ENCODE data around the gene KIF17.

Gene KIF17

DNA sequence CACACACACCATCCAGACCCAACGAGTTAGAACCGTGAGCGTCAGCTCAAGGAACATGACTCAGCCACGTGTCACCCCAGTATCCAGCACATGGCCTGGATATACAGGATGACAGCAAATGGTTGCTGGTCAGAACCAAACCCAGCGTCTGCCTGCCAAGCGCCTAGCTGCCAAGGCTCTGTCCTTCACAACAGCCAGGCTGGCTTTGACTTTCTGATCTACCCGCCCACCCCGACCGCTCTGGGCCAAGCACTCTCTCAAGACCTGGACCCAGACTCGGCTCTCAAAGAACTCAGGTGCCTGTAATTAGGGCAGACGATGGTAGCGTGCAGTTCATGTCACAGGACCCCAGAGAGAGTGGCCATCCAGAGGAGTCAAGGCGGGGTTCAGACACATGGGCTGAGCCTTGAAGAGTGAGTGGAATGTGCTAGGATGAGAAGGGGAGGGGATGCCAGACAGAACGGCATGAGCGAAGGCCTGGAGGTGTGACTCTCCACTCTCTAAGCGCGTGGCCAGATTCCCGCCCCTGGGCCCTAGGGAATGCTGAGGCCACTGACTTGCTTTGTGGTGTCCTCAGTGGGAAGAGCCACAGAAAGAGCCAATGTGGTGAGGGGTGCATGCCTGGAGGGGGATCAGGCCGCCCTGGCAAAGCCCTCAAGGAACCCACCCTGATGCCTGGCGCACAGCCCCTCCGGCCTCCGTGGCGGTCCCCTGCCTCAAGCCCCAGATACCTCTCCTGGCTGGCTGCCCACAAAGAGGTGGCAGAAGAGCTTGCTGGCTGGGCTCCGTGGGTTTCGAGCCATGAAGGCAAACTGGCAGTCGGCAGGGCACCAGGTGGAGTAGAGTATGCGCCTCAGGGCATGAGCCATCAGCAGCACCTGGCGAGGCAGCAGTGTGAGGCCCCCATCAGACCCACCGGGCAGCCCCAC is 7.6 kb upstream of the KIF17 start:
- Histone ChIP-seq H3K4me3 (replicated peaks; ENCODE audit: insufficient read depth, low read length) (no peak overlapping the region), H3K27ac (replicated peaks) (no peak overlapping the region), H3K27me3 (ENCODE audit: insufficient read depth, poor library complexity, severe bottlenecking) (peaks cover 22% of the 10 kb centered on the region)
- no peak for DNase-seq (ENCODE audit: low read depth in 1 of 2, low spot score in 1 of 2)
- TF ChIP-seq, protein P1, sequence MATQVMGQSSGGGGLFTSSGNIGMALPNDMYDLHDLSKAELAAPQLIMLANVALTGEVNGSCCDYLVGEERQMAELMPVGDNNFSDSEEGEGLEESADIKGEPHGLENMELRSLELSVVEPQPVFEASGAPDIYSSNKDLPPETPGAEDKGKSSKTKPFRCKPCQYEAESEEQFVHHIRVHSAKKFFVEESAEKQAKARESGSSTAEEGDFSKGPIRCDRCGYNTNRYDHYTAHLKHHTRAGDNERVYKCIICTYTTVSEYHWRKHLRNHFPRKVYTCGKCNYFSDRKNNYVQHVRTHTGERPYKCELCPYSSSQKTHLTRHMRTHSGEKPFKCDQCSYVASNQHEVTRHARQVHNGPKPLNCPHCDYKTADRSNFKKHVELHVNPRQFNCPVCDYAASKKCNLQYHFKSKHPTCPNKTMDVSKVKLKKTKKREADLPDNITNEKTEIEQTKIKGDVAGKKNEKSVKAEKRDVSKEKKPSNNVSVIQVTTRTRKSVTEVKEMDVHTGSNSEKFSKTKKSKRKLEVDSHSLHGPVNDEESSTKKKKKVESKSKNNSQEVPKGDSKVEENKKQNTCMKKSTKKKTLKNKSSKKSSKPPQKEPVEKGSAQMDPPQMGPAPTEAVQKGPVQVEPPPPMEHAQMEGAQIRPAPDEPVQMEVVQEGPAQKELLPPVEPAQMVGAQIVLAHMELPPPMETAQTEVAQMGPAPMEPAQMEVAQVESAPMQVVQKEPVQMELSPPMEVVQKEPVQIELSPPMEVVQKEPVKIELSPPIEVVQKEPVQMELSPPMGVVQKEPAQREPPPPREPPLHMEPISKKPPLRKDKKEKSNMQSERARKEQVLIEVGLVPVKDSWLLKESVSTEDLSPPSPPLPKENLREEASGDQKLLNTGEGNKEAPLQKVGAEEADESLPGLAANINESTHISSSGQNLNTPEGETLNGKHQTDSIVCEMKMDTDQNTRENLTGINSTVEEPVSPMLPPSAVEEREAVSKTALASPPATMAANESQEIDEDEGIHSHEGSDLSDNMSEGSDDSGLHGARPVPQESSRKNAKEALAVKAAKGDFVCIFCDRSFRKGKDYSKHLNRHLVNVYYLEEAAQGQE (IDR thresholded peaks at IDR 0.05; ENCODE audit: insufficient replicate concordance, low read depth): no peak
- TF ChIP-seq, protein P2, sequence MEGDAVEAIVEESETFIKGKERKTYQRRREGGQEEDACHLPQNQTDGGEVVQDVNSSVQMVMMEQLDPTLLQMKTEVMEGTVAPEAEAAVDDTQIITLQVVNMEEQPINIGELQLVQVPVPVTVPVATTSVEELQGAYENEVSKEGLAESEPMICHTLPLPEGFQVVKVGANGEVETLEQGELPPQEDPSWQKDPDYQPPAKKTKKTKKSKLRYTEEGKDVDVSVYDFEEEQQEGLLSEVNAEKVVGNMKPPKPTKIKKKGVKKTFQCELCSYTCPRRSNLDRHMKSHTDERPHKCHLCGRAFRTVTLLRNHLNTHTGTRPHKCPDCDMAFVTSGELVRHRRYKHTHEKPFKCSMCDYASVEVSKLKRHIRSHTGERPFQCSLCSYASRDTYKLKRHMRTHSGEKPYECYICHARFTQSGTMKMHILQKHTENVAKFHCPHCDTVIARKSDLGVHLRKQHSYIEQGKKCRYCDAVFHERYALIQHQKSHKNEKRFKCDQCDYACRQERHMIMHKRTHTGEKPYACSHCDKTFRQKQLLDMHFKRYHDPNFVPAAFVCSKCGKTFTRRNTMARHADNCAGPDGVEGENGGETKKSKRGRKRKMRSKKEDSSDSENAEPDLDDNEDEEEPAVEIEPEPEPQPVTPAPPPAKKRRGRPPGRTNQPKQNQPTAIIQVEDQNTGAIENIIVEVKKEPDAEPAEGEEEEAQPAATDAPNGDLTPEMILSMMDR (IDR thresholded peaks at IDR 0.05; ENCODE audit: insufficient read depth, low read length): no peak
- no peak for TF ChIP-seq SPI1 (IDR thresholded peaks at IDR 0.05; ENCODE audit: borderline replicate concordance, low read depth)
- no peak for TF ChIP-seq POLR2AphosphoS5 (IDR thresholded peaks at IDR 0.05; ENCODE audit: low read depth)
- TF ChIP-seq GABPA (IDR thresholded peaks at IDR 0.05; ENCODE audit: low read depth): no peak

DNA sequence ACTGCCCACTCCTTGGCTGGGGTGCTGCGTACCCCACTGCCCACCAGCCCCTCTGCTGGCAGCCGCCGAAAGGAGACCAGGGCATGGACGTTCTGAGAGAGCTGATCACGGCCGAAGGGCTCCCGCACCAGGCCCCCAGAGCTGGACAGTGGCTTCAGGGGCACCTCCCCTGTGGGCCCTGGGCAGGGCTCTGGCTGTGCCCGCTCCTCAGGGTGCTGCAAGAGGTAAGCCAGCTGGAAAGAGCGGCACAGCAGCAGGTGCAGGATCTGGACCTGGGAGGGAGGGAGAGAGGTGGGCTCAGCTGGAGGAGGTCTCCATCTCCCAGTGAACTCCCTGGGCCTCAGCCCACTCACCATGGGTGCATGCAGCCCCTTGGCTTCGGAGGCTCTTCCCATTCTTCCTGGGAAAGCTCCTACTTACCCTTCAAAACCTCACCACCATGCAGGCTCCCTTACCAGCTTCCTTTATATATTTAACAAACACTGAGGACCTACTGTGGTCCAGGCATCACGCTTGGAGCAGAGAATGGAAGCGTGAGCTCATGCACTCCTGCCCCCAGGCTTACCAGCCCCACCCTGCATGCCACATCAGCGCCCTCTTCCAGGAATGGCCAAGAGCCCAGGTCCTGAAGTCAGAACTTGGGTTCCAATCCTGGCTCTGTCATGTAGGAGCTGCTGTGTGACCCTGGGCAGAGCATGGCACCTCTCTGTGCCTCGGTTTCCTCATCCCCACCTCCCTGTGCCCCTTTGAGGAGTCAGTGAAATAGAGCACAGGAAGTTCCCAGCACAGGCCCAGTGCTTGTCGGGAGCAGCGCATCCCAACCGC is 6.8 kb upstream of the KIF17 start:
- no peak for DNase-seq (ENCODE audit: low read depth in 1 of 2, low spot score in 1 of 2)
- TF ChIP-seq, protein P2 (IDR thresholded peaks at IDR 0.05; ENCODE audit: insufficient read depth, low read length): no peak
- TF ChIP-seq SPI1 (IDR thresholded peaks at IDR 0.05; ENCODE audit: borderline replicate concordance, low read depth) (no peak), GABPA (IDR thresholded peaks at IDR 0.05; ENCODE audit: low read depth) (no peak), POLR2AphosphoS5 (IDR thresholded peaks at IDR 0.05; ENCODE audit: low read depth) (no peak)
- TF ChIP-seq, protein P1 (IDR thresholded peaks at IDR 0.05; ENCODE audit: insufficient replicate concordance, low read depth): no peak
- no peak overlapping the region for H3K4me3 ChIP-seq (replicated peaks; ENCODE audit: insufficient read depth, low read length)
- H3K27ac ChIP-seq (replicated peaks): no peak overlapping the region
- H3K27me3 ChIP-seq (ENCODE audit: insufficient read depth, poor library complexity, severe bottlenecking): peaks cover 13% of the 10 kb centered on the region

DNA sequence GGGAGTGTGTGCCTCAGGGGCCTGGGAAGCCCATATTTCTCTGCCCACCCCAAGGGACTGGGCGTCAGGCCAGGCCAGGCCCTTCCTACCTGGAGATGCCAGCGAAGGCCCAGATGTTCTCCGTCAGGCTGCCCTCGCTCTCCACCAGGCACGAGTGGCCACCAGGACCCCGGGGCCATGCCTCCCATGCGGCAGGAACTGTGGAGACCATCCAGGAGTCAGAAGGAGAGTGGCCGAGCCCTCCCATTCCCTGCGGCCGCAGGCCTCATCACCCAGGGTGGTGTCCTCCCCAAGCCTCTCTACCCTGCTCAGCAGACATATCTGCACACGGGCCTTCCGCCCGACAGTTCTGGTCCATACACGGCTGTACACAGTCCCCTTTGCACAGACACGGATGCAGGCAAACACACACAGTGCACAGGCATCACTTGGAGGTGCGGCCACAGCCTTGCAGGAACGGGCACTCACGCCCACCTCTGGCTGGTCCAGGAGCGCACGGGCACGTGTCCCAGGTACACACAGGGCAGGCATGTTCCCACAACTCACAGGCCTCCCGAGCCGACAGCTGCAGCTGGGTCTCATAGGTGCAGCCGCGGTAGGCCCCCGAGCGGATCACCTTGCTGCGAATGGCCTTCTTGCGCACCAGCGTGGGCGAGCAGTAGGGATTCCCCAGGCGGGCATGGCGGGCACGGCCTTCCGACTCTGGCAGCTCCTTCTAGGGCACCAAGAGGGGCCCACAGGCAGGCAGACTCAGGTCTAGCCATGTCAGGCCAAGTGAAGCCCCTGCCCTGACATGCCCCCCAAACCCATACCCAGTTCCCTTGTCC is 5.9 kb upstream of the KIF17 start:
- Histone ChIP-seq H3K27me3 (ENCODE audit: insufficient read depth, poor library complexity, severe bottlenecking) (peaks cover 10% of the 10 kb centered on the region), H3K4me3 (replicated peaks; ENCODE audit: insufficient read depth, low read length) (no peak overlapping the region), H3K27ac (replicated peaks) (no peak overlapping the region)
- TF ChIP-seq, protein P1 (IDR thresholded peaks at IDR 0.05; ENCODE audit: insufficient replicate concordance, low read depth): no peak
- no peak for TF ChIP-seq SPI1 (IDR thresholded peaks at IDR 0.05; ENCODE audit: borderline replicate concordance, low read depth)
- TF ChIP-seq GABPA (IDR thresholded peaks at IDR 0.05; ENCODE audit: low read depth): no peak
- TF ChIP-seq POLR2AphosphoS5 (IDR thresholded peaks at IDR 0.05; ENCODE audit: low read depth): no peak
- TF ChIP-seq, protein P2 (IDR thresholded peaks at IDR 0.05; ENCODE audit: insufficient read depth, low read length): no peak
- no peak for DNase-seq (ENCODE audit: low read depth in 1 of 2, low spot score in 1 of 2)
